Prostate gland (tissue), 2 donors: Measurements from ENCODE around the gene ATG5.

Source experiments
- POLR2A ChIP-seq: fragments of 450-650 bp; IDR thresholded peaks from one replicate; pipeline ENCODE4 v1.6.1; 2016; ENCODE audit warnings: antibody characterized with exemption, mild to moderate bottlenecking
- POLR2AphosphoS5 ChIP-seq: sonication (generic); formaldehyde crosslinking; IDR thresholded peaks from one replicate; pipeline ENCODE4 v1.6.1; 2017; ENCODE audit warnings: antibody characterized with exemption
- TF ChIP-seq, protein P1 (sequence below), 4 experiments: fragments of 200-600 bp in 2 of 4; fragments of 450-650 bp in 2 of 4; sonication (generic) in 2 of 4; IDR thresholded peaks; 1 replicate in 3 of 4; 2 replicates in 1 of 4; pipeline ENCODE4 v1.5.1; 2016 to 2019; ENCODE audit warnings: antibody characterized with exemption in 4 of 4, mild to moderate bottlenecking in 2 of 4, moderate library complexity in 2 of 4

GRCh38 chr6:106309766-106310373, 15.7 kb downstream of the ATG5 start:
- TF ChIP-seq, protein P1, sequence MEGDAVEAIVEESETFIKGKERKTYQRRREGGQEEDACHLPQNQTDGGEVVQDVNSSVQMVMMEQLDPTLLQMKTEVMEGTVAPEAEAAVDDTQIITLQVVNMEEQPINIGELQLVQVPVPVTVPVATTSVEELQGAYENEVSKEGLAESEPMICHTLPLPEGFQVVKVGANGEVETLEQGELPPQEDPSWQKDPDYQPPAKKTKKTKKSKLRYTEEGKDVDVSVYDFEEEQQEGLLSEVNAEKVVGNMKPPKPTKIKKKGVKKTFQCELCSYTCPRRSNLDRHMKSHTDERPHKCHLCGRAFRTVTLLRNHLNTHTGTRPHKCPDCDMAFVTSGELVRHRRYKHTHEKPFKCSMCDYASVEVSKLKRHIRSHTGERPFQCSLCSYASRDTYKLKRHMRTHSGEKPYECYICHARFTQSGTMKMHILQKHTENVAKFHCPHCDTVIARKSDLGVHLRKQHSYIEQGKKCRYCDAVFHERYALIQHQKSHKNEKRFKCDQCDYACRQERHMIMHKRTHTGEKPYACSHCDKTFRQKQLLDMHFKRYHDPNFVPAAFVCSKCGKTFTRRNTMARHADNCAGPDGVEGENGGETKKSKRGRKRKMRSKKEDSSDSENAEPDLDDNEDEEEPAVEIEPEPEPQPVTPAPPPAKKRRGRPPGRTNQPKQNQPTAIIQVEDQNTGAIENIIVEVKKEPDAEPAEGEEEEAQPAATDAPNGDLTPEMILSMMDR (IDR thresholded peaks at IDR 0.05), result no peak
- TF ChIP-seq POLR2AphosphoS5 (no peak), POLR2A (no peak)
